HUES48 (cell line): Measurements from ENCODE around the gene S100A11.

Experiments
- H3K27ac ChIP-seq: one replicate; pipeline ENCODE4 v1.7.0; 2013; ENCODE audit warnings: low read depth, low read length, inconsistent platforms
- H3K27me3 ChIP-seq: 2 replicates; pipeline ENCODE4 v1.6.1; 2013; ENCODE audit warnings: mild to moderate bottlenecking, low read length; ENCODE audit not compliant: control insufficient read depth, insufficient read depth
- H3K36me3 ChIP-seq: 2 replicates; pipeline ENCODE4 v1.6.1; 2013; ENCODE audit warnings: low read length; ENCODE audit not compliant: control insufficient read depth, insufficient read depth
- H3K4me1 ChIP-seq: 2 replicates; pipeline ENCODE4 v1.6.1; 2013; ENCODE audit warnings: mild to moderate bottlenecking, low read length; ENCODE audit not compliant: control insufficient read depth, insufficient read depth
- H3K4me3 ChIP-seq: 2 replicates; pipeline ENCODE4 v1.5.1; 2013; ENCODE audit warnings: mild to moderate bottlenecking, low read depth, low read length
- H3K9ac ChIP-seq: 2 replicates; pipeline ENCODE4 v1.6.1; 2013; ENCODE audit warnings: mild to moderate bottlenecking, low read depth, low read length, moderate library complexity
- H3K9me3 ChIP-seq: 2 replicates; pipeline ENCODE4 v1.6.1; 2013; ENCODE audit warnings: low read length; ENCODE audit not compliant: control insufficient read depth, insufficient read depth

The S100A11 gene

DNA sequence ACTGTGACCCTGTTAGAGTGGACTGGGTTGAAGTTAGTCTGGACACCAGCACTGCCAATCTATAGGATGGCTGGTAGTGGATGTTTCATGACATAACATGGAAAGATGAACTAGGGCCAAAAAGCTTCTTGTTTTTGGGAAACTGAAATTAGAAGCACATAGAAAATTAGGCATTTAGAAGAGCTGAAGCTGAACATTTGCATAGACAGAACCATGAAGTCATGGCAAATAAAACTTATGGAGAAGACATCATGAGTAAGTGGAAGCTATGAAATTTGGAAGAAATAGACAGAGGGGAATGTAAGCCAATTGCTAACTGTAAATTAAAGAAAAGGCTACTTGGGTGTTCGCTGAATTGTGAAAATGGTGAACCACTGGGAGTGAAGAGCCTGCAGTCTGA is 2.7 kb upstream of the S100A11 start:
- Histone ChIP-seq H3K27me3 (peaks cover 52% of the 10 kb centered on the region), H3K4me1 (peaks cover 25% of the 10 kb centered on the region), H3K9me3 (no peaks in the 10 kb centered on the region), H3K4me3 (no peak overlapping the region), H3K27ac (no peak overlapping the region), H3K36me3 (no peaks in the 10 kb centered on the region), H3K9ac (no peak overlapping the region)

DNA sequence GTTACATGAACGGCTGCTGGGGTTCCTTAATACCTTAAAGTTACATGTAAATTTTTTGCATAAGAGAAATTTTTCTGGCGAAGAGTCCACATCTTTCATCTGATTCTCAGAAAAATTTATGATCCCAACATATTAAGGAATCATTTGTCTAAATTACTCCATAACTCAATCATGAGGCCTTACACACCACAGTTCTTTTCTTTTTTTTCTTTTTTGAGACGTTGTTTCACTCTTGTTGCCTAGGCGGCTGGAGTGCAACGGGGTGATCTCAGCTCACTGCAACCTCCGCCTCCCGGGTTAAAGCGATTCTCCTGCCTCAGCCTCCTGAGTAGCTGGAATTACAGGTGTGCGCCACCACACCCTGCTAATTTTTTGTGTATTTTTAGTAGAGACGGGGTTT is 2.1 kb upstream of the S100A11 start:
- no peaks in the 10 kb centered on the region for H3K9me3 ChIP-seq
- H3K4me3 ChIP-seq = no peak overlapping the region
- peaks cover 24% of the 10 kb centered on the region for H3K4me1 ChIP-seq
- no peaks in the 10 kb centered on the region for H3K36me3 ChIP-seq
- peaks cover 52% of the 10 kb centered on the region for H3K27me3 ChIP-seq
- H3K9ac ChIP-seq = no peak overlapping the region
- H3K27ac ChIP-seq = no peak overlapping the region

DNA sequence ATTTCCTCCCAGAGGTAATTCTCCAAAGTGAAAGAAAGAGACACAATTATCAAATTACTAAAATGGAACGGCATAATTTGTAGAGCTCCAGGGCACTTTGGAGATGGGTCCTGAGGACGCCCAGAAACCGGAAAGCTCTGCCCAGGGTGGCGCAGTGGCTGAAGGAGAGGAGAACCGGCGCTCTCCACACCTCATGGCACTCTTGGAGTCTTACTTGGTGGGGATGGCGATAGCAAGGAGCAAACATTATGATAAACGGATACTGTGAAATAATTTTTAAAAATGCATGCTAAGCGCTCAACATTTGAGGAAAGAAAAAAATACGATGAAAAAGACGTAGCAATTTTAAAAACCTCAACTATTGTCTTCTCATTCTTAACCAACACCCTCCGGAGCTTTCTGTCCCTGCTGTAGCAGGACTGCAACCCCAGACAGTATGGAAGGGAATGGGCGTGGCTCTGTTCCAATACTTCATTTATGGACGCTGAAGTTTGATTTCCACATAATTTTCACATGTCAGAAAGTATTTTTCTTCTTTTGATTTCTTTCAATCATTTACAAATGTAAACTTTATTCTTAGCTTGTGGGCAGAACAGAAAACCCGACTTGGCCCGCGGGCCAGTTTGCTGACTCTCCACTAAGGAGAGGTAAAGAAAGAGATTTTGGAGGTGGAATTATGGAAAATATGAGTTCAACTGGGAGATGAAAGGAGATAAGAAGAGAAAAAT is 1.1 kb downstream of the S100A11 start:
- H3K9ac ChIP-seq = peak overlapping the region; percentile 9; the same call in 1 of the 2 replicates
- peaks cover 17% of the 10 kb centered on the region for H3K4me1 ChIP-seq
- H3K4me3 ChIP-seq = peak overlapping the region; percentile 84
- H3K27me3 ChIP-seq = peaks cover 31% of the 10 kb centered on the region
- peaks cover 21% of the 10 kb centered on the region for H3K36me3 ChIP-seq
- H3K9me3 ChIP-seq = no peaks in the 10 kb centered on the region
- H3K27ac ChIP-seq = peak overlapping the region; percentile 84

DNA sequence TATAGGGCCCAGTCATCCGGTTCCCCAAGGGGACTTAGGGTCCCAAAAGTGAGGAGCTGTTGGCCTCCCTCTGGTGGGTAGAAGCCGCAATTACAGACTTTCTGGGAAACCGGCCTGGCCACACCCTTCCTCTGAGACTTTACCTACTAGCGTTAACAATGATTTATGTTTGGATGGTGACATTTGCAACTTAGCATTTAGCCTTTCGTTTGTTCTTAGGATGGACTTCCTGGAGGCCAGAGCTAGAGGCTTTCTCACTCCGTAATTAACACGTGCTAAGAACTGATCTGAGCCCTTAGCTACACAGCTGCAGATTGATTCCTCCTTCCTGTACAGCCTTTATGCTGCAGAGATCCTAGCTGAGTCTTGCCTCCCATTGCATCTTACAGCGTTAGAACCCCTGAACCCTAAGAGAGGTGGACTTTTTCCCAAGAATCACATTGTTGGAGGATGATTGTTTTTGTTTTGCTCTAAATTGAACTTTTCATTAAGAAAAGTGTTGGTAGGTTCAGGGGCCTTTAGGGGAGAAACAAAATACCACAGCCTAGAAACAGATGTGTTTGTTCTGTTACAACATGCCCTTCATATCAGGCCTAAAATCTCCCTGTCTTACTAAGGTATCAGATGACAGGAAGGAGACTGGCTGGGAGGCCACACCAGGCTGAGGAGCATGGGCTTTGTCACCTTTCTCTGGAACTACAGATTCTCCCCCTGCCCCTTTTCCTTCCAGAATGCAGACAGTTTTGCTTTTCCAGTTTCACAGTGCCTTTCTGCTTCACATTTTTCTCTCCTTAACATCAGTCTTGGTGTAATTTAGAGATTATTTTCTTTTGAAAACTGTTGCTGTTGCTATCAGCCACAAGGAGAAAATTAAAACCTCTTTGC is 1.9 kb downstream of the S100A11 start:
- Histone ChIP-seq H3K9ac (peak overlapping the region; percentile 9; the same call in 1 of the 2 replicates), H3K27ac (peak overlapping the region; percentile 84), H3K4me3 (peak overlapping the region; percentile 84), H3K36me3 (peaks cover 21% of the 10 kb centered on the region), H3K9me3 (no peaks in the 10 kb centered on the region), H3K4me1 (peaks cover 17% of the 10 kb centered on the region), H3K27me3 (peaks cover 22% of the 10 kb centered on the region)

DNA sequence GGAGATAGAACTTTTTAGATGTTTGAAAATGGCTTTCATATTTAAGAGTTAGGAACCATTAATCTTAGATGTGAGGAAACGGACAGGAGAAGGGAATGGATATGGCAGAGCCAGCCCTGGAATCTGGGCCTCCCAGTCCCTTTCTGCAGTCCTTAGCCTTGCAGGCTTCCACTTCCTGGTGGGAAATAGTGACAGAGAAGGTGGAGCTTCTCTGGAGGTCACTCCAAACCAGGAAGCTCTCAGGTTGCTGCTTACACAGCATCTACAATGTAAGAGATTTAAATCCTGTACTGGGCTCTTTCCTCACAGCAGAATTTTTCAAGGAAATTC is 2.5 kb downstream of the S100A11 start:
- Histone ChIP-seq H3K27me3 (peaks cover 18% of the 10 kb centered on the region), H3K27ac (peak overlapping the region; percentile 39), H3K4me3 (no peak overlapping the region), H3K9ac (no peak overlapping the region), H3K9me3 (no peaks in the 10 kb centered on the region), H3K36me3 (peaks cover 21% of the 10 kb centered on the region), H3K4me1 (peaks cover 17% of the 10 kb centered on the region)

DNA sequence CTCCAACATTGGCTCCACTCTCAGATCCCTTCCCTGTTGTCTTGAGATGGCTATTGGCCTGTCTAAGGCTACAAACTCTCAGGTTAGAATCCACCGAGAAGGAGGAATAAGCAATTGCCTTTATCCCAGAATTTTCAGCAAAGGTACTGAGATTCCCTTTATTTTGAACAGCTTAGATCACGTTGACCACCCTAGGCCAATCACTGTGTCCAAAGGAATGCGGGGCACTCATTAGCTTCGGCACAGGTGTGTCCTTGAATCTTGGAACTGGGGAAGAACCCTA is 6.9 kb downstream of the S100A11 start:
- Histone ChIP-seq H3K9ac (no peak overlapping the region), H3K4me3 (no peak overlapping the region), H3K4me1 (peaks cover 8% of the 10 kb centered on the region), H3K9me3 (no peaks in the 10 kb centered on the region), H3K27me3 (no peaks in the 10 kb centered on the region), H3K36me3 (peaks cover 21% of the 10 kb centered on the region), H3K27ac (no peak overlapping the region)

DNA sequence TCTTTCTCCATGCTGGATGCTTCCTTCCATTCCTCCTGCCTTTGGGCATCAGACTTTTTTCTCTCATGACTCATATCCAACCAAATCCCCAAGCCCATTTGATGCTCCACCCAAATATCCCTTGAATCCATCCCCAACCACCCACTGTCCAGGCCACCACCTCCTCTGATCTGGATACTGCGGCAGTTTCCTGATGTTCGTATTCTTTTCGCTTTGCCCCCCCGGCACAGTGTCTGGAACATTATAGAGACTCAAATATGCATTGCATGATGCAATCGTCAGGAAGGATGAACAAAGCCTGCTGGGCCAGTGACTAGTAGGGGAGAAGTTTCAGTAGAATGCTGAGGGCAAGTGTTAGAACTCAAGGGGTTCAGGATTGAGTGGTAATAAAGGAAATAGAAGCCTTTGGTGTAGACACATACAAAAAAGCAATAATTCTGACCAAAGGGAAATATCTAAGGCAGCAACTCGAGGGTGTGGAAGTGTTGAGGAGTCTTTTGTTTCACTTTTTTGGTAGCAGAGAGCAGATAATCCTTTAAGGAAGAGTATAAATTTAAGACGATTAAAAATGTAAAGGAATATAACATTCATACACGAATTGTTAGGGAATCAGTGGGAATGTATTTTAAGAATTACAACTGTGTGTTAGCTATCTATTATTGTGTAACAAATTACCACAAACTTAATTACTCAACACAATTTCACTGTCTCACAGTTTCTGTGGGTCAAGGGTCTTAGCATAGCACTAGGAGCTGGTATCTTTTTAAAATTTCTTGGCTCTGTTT is 7.5 kb downstream of the S100A11 start:
- H3K4me3 ChIP-seq = no peak overlapping the region

DNA sequence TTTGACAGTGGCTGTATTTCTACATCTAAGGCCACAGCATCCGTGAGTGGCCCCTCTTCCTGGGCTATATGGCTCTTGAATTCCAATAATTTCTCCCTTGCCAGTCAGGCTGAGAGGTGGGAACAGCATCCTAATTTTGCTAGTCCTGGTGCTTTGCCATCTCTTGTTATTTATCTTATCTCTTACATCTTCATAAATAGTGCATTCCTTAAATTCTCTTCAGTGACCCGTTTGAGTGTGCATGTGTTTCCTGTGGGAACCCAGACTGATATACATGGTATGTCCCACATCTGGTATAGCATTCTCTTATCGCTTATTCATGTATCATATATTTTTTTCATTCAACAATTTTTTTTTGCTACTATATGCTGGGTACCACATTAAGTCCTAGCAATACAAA is 9.9 kb downstream of the S100A11 start:
- no peak overlapping the region for H3K9ac ChIP-seq
- peaks cover 5% of the 10 kb centered on the region for H3K36me3 ChIP-seq
- peaks cover 9% of the 10 kb centered on the region for H3K4me1 ChIP-seq
- H3K27ac ChIP-seq = no peak overlapping the region
- H3K9me3 ChIP-seq = no peaks in the 10 kb centered on the region
- H3K4me3 ChIP-seq = no peak overlapping the region
- no peaks in the 10 kb centered on the region for H3K27me3 ChIP-seq

More for the DNA sequence above, 7.5 kb downstream of the S100A11 start:
- Histone ChIP-seq H3K27ac (no peak overlapping the region), H3K9ac (no peak overlapping the region), H3K27me3 (no peaks in the 10 kb centered on the region), H3K4me1 (peaks cover 5% of the 10 kb centered on the region), H3K9me3 (no peaks in the 10 kb centered on the region), H3K36me3 (peaks cover 21% of the 10 kb centered on the region)

DNA sequence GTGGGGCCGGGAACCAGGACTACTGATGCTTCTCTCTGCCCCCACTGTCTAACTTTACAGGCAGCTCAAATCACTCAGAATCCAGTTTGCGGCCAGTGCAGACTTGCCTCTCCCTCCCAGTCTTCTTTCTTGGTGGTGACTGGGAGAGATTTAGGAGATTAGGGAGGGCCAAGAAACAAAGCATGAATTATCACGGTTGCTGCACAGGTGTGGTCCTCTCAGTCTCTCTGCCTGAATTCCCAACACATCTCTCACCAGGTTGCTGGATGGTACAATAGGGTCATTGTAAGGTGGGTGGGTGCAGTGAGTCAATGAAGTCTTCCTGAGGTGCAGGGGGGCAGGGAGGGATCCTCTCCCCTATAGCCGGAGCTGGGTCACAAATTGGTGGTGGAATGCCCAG is 12.6 kb downstream of the S100A11 start:
- Histone ChIP-seq H3K4me1 (peaks cover 9% of the 10 kb centered on the region), H3K9ac (no peak overlapping the region), H3K27ac (no peak overlapping the region), H3K9me3 (no peaks in the 10 kb centered on the region), H3K4me3 (no peak overlapping the region), H3K36me3 (no peaks in the 10 kb centered on the region), H3K27me3 (no peaks in the 10 kb centered on the region)

DNA sequence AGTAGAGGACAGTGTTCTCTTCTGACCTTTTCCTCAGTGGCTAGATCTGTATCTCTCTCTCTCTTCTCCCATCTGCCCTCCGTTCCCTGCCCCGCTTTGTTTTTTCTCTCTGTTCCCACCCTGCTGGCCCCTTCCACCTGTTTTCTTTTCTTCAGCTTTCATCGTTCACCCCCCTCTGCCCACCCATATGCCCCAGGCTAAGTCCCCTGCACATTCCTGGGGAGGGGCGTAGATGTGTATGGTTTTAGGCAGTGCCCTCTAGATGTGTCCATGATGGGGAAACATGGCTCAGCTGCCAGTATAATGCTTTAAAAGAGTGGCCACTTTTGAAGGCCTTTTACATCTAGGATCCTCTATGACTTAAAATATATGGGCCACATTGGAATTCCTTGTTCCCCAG is 13.6 kb downstream of the S100A11 start:
- Histone ChIP-seq H3K4me3 (no peak overlapping the region), H3K36me3 (no peaks in the 10 kb centered on the region), H3K9me3 (no peaks in the 10 kb centered on the region), H3K9ac (no peak overlapping the region), H3K4me1 (peaks cover 9% of the 10 kb centered on the region), H3K27me3 (no peaks in the 10 kb centered on the region), H3K27ac (no peak overlapping the region)

DNA sequence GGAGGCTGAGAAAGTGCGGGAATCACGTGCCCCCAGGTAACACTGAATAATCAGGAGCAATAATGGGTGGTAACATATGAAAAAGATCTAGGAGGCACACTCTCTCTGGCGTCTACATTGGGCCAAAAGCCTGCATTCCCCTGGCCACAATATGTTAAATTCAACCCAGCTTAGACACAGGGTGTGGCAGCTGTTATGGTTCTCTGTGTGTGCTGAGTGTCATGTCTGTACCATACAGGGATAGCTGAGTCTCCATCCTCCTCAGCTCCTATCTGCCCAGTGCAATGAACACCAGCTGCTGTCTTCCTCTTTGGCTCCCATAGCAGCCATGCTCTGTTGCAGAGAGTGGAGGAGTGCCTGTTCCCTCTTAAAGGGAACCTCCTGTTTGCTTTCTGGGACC is 14.3 kb downstream of the S100A11 start:
- H3K27me3 ChIP-seq = no peaks in the 10 kb centered on the region
- no peak overlapping the region for H3K9ac ChIP-seq
- H3K4me1 ChIP-seq = peaks cover 9% of the 10 kb centered on the region
- no peak overlapping the region for H3K27ac ChIP-seq
- H3K36me3 ChIP-seq = no peaks in the 10 kb centered on the region
- H3K4me3 ChIP-seq = no peak overlapping the region
- no peaks in the 10 kb centered on the region for H3K9me3 ChIP-seq
